Measurements from ENCODE around the gene ENTPD6.

ENTPD6 gene

DNA sequence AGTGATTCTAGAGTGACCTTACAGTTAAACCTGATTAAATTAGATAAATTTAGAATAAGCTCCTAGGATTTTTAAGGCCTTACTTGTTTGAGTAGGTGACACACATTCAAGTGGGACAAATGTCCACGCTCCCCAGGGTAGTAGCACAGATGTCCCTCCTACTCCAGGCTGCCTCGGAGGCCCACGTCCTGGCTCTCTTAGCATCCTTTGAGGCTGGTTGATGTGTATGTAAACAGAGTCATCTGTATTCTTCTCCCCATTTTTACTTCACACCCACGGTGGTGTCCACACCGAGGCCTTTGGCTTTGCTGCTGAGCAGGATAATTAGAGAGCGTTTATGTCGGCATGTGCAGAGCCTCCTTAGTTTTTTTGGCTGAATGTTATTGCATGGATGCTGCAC, 15.8 kb downstream of the ENTPD6 start:
- DNase-seq = no peak

DNA sequence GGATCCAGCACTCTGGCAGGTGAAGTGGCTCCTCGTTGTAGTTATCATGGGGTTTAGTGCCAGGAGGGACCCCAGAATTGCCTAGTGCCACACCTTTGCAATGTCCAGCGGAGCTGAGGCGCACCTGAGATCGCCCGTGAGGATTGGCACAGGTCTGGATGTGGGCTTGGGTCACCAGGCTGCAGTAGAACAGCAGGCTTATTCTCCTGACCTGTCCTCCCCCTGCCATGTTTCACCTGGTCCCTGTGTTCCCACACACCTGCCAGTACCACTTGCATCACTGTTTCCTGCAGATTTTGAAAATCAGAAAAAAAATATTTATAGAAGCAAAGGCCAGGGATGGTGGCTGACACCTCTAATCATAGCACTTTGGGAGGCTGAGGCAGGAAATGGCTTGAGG, 16.7 kb downstream of the ENTPD6 start:
- DNase-seq = no peak

DNA sequence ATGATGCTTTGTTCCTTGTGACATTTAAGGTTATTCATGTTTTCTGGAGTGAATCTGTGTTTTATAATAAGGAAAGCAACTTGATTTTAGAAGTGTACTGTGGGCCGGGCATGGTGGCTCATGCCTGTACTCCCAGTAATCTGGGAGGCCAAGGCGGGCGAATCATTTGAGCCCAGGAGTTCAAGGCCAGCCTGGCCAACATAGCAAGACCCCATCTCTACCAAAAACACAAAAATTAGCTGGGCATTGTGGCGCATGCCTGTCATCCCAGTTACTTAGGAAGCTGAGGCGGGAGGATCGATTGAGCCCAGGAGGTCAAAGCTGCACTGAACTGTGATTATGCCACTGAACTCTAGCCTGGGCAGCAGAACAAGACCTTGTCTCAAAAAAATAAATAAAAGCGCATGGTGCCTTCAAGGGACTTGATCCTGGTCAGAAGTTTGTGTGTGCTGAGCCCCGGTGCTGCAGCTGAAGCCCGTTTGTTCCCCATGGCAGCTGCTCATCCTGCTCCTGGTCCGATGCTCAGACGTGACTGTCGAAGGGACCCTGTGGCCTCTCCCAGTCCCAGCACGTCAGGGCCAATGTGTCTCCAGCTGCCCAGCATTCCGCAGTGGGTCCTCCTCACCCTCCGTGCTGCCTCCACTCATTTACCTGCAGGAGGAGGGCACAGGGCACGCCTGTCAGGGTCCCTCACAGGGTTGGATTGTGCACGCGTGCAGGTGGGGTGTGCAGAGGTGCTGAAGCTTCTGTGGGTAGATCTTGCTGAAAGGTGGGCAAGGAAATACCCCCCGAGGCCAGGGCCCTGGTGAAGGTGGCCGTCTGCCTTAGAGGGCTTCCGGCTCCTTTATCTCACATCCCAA, 18.3 kb downstream of the ENTPD6 start:
- DNase-seq = no peak

DNA sequence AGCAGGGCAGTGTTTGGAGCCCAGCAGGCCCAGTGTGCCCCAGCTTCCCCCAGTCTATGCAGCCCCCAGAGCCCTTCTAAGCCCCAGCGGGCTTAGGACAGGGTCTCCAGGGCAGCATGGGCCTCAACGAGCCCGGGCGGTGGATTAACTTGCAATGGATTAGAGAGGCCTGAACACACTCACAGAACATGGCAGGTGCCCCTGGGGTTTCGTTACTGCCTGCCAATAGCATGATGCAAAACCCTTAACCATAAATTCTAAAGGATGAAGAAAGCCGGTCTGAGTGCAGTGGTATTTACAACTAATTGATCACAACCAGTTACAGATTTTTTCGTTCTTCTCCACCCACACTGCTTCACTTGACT, 18.9 kb downstream of the ENTPD6 start:
- no peak for DNase-seq

DNA sequence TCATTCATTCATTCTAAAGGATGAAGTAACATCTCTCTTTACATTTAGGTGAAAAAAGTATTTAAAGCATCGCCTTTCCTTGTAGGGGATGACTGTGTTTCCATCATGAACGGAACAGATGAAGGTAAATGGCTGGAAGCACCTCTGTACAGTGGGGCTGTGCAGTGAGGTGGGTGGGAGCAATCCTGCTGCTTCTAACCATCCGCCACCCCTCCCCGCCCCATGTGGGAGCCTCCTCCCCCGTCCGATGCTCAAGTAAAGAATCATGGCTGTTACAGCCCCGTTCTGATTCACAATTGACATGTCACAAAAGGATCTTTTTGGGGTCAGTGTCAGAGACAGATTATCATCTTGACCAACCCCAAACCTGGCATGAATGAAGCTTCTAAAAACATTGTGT, 19.3 kb downstream of the ENTPD6 start:
- no peak for DNase-seq

DNA sequence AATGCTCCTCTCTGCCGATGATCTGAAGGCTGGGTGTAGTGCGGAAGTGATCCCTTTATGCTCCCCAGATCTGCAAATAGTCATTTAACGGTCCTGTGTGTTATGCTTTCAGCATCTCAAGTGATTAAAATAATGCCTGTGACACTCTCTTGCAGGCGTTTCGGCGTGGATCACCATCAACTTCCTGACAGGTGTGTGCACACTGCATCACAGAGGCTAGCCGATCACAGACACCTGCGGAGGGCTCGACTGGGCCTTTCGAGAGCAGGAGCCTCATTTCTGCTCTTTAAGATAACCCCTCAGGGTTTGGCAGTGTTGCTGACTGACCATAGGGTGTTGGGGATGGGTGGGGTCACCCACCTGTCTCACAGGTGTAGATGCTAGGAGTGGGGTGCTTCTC, 20.0 kb downstream of the ENTPD6 start:
- no peak for DNase-seq

DNA sequence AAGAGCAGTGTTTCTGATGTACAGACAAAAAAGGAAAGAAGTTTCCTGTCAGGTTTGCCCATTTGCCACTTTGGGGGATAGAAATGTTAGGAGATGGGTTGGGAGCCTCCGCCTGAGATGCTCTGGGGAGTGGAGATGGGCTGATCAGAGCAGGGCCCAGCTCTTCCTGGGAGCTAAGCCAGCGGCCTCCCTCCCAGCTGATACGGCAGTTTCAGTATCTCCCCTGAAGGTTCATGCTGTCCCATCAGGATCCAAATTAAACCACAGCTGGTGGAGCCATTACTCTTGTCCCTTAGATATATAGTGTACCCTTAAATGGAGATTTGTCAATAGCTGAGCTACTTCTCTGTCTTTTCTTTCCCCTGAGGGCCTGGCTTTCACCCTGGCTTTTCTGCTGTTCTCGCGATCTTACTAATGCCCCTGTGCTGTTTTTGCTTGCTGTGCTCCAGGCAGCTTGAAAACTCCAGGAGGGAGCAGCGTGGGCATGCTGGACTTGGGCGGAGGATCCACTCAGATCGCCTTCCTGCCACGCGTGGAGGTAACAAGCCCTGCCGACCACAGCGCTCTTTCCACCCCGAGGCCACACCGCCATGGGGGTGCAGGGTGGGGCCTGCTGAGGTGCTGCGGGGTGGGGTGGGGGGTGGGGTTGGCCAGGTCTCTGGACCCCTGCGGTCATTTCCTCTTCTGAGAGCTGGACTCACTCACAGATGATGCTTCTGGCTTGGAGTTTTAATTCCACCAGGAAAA, 20.9 kb downstream of the ENTPD6 start:
- no peak for DNase-seq

DNA sequence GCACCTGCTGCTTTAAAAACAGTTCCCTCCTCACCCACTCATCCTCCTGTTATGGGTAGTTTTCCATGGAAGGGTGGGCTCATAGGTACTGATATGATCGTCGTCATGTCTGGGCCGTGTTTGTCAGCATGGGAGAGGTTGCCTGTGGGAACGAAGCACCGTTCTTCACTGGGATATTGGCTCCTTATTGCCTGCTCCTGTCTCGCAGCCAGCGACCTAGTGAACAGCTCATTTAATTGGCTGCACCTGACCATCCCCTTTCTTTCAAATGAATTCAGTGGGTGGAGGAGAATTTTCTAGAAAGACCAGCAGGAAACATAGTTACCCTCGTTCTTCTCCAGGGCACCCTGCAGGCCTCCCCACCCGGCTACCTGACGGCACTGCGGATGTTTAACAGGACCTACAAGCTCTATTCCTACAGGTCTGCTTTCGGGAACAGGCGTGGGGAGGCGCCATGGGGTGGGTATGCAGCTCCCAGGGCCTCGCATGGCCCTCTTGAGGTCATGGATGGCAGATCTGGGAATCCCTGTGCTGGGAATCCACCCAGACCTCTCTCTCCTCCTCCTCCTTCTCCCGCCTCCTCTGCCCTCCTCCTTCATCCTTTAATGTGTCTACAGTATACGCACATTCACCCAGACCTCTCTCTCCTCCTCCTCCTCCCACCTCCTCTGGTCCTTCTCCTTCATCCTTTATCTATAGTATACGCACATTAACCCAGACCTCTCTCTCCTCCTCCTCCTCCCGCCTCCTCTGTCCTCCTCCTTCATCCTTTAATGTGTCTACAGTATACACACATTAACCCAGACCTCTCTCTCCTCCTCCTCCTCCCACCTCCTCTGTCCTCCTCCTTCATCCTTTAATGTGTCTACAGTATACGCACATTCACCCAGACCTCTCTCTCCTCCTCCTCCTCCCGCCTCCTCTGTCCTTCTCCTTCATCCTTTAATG, 21.9 kb downstream of the ENTPD6 start:
- DNase-seq = no peak

DNA sequence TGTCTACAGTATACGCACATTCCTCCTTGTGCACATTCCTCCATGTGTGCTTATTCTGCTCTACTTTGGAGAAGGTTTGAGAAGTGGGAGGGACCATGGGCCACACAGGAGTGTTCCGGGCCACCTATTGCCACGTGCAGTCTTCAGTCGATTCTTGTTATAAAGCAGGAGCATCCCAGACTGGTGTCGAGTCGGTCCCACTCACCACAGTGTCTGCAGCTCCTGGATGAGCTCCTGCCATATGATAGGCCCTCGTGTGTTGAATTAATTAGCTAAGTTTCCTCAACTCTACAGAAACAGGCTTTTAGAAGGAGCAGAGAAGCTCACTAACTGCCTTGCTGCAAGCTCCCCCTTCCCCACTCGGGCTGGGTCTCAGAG, 22.6 kb downstream of the ENTPD6 start:
- DNase-seq = no peak

DNA sequence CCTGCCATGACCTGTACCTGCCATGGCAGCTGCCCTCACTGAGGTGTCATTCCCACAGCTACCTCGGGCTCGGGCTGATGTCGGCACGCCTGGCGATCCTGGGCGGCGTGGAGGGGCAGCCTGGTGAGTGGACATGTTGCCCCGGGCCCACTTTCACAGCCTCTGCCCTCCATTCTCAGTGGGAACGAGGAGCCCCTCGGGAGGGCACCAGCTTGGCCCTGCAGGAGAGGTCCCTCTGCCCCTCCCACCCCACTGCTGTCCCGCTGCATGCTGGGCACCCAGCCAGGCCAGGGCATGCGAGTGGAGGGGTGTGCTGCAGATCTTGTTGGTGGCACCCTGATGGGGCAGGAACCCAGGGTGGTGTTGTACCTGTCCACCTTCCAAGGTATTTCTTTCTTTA, 23.0 kb downstream of the ENTPD6 start:
- no peak for DNase-seq

DNA sequence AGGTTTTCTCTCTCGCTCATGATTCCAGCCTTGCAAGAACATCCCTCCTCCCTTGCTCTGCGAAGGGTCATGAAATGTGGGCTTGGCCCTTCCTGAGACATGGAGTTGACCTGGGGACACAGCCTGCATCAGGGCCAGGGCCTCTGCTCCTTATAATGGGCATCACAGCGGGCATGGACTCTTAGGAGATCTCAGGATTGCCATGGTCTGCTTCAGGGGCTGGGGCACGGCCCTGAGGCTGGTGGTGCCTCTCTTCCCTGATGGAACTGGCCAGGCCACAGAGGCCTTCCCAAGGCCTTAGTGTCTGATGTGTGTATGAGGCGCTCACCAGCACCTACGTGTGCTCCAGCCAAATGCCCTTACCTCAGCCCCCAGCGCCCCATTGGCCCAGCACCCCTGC, 23.9 kb downstream of the ENTPD6 start:
- DNase-seq = no peak

DNA sequence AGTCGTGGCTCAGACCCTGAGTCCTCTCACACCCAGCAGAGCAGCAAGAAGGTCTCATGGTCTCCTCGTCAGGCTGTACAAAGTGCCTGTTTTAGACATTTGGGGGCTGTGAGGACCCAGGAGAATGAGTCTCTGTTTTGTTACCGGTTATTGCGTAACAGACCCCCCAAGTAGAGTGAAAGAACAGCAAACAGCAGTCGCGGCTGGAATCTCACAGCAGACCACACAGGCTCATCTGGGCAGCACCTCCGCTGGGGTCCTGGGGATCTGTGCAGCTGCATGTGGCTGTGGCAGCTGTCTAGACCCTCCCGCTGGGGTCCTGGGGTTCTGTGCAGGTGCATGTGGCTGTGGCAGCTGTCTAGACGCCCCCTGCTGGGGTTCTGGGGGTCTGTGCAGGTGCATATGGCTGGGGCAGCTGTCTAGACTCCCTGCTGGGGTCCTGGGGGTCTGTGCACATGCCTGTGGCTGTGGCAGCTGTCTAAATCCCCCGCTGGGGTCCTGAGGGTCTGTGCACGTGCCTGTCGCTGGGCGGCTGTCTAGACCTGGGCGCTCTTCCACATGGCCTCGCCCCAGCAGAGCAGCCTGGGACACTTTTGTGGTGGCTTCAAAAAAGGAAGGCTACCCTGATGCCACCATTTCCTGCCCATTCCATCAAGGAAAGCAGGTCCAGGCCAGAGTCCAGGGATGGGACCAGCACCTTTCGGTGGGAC, 24.7 kb downstream of the ENTPD6 start:
- DNase-seq = no peak

DNA sequence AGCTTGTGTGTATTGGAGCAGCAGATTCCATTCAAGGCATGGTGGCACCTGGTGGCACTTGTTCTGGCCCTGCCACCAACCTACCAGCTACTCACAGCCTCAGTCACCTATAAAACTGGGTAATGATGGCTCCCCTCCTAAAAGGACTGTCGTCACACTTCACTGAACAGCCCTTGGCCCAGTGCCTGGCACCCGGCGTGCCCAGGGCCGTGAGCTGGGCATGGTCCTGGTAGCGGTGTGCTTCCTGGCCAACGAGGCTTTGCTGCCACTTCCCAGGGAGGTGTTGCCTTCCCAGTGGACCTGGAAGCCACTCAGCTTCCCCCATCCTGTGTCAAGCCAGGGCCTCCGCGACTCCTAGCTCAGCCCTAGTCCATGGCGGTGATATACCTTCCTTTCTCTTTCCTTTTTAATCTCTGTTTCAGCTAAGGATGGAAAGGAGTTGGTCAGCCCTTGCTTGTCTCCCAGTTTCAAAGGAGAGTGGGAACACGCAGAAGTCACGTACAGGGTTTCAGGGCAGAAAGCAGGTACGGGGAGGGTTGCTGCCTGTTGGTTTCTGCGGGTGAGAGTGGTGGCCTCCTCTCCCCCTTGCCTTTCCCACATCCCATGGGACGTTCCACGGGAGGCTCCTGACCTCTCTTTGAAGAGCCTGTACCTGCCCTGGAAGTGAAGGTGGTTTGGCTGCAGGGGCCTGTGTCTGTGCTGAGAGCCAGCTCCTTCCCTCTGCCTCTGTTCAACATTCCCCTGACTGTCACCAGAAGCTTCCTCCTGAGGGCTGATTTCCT, 25.5 kb downstream of the ENTPD6 start:
- DNase-seq = peak; percentile 28

DNA sequence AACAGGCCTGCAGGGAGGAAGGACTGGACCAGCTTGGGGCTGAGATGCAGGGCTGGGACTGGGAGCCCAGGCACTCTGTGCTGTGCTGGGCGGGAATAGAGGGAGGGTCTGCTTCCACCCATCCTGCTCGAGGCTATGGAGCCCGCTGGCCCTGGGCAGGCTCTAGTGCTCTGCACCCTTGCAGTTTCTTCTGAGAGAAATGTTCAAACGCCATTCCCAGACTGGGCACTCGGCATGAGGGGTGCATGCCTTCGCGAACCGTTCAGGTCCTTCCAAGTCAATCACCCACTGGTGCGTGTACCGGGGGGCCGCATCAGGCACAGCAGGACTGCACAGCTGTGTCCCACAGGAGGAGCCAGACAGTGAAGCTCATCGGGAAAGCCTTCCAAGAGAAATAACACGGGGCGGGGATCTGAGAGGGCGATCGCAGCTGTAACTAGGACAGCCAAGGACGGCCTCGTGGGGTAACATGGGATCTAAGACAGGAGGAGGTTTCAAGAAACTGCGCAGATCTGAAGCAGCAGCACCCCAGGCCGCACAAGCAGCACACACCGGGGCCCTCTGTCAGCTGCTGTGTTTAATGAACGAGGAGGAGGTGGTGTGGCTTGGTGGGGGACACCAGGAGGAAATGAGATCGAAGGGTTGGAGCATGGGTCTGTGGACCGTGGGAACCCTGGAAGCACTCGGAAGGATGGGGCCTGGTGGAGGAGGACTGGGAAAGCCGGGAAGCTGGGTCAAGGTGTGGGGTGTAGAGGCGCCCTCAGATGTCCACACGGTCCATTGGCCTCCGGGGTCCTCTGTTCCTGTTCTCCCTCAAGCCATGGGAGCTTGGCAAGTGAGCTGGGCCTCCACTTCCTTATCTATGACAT, 26.3 kb downstream of the ENTPD6 start:
- DNase-seq = no peak

DNA sequence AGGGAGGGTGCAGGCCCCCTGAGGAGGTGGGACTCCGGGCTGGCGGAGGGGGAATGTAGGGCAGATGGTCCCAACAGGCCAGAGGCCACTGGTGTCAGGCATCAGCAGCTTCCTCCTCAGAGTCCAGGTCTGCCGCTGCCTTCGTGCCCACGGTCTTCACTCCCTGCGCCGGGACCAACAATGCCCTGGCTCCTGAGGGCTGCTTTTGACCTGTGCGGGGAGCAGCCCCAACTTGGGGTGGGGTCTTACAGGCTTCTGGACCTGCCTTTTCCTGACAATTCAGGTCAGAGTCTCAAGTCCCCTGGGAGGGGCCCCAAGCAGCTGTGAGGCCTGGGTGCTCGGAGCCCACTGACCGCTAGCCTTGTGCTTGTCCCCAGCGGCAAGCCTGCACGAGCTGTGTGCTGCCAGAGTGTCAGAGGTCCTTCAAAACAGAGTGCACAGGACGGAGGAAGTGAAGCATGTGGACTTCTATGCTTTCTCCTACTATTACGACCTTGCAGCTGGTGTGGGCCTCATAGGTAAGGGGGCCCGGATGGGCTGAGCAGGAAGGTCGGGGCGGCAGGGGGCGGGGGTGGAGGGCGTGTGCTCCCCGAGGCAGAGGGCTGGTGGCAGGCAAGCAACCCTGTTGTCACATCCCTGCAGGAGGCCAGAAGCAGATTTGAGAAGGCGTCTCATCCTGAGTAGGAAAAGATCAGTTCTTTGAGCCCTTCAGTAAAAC, 27.1 kb downstream of the ENTPD6 start:
- no peak for DNase-seq

DNA sequence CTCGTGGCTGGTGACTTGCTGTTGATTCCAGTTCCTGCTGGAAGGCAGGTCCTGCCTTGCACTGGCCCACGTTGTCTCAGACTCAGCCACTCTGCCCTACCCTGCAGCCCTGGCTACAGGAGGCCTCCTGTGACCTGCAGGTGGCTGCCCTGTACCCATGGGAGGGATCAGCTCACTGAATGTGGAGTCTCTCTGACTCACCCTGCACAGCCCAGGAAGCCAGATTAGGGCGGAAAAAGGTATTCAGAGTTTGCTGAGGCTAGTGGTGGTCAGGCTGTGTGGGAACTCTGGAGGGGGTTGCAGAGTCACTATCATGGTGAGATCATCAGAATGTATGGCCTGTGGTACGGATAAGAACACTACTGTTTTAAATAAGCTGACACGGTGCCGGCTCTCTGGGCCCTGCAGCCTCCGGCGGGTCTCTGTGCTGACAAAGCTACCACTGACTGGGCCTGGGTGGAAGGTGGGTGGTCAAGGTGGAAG, 27.7 kb downstream of the ENTPD6 start:
- DNase-seq = no peak

DNA sequence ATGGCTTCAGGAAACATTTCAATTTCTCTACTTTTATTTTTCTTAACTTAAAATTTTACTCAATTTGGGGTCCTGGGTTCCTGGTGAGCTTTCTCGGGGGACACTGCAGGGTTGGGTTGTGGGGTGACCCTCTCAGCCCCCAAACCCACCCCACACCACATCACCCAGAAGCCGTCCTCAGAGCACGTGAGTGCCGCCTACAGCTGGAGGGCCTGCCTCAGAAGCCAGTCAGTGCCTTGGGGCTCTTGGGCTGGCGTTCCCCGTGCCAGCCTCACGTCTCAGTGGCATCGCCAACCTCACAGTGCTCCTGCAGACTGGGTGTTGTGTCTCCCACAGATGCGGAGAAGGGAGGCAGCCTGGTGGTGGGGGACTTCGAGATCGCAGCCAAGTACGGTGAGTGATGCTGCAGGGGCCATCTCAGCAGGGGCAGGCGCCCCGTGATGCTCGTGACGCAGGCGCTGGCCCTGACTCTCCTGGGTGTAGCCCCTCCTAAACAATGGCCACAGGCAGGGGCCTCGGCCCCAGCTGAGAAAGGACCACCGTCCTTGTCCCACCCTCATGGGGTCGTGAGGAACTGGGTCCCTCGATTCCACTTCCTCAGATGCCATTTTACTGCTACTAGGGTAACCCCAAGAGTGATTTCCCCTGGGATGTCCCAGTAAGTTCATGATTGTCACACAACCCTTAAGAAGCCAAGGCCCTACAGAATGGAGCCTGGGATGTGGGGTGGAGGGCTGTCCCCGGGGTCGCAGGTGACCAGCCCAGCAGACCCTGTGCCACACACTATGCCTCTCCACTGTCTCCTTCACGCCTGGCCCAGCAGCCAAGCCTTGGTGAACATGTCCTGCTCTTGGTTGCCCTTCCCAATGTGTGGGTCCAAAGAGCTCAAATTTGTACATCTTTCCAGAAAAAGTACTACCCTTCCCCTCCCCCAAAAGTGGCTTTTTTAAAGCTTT, 28.5 kb downstream of the ENTPD6 start:
- DNase-seq = no peak

DNA sequence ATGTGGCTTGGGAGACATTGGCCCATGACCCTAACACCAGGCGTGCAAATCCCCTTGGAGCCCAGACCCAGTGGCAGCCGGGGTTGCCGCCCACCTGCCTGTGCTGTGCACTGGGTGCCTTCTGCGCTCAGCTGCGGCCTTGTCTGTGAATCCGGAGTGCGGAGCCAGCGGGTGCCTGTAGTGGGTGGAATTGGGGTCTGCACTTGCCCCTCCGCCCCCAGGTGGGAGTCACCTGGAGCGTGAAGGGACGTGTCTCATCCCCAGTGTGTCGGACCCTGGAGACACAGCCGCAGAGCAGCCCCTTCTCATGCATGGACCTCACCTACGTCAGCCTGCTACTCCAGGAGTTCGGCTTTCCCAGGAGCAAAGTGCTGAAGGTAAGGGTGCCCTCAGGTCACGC, 29.4 kb downstream of the ENTPD6 start:
- DNase-seq = no peak

All from NCI-H510A treated with DMSO at 0.1 percent for 48 hours (cell line).